Measurements from ENCODE around the gene PSMC6.
"Not testable (repeated sequence)": the region's sequence is repeated elsewhere in the genome, so short reads cannot be mapped to it uniquely, and the experiment has no call there.

Gene PSMC6

DNA sequence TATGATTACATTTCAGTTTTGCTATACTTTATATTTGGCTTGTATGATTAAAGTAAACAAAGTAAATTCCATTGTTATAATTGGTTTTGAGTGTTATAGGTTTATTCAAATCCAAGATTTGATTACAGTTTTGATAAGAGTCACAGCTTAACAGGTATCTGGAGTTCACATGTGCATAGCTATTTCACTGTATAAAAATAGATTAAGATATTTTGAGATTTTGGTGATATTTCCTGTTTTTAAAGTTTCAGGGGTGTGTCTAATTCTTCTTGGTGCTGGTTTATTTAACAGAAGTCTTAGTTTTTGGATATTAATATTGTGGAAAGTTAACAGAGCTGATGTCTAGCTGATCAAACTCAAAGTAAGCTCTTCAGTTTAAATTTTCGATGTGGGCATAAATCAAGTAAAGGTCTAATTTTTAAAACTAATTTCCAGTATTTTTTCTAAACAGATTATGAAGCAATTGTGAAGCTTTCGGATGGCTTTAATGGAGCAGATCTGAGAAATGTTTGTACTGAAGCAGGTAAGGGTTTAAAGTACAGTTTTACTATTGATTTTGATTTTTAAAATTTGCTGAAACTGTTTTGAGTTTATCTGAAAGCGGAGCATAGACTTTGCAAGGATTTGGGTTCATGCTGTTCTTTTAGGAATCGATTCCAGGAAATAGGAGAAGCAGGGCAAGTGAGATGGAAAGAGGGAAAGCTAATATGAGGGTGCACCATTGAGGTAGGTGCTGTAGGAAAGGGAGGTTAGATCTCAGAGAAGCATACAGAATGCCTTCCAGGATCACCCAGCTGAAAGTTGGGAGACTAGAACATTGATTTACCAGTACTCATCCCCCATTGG lies 16.7 kb downstream of the PSMC6 start:
- DNase-seq: no peak

GRCh38 chr14:52724360-52724644 lies 17.3 kb downstream of the PSMC6 start:
- no peak for DNase-seq

DNA sequence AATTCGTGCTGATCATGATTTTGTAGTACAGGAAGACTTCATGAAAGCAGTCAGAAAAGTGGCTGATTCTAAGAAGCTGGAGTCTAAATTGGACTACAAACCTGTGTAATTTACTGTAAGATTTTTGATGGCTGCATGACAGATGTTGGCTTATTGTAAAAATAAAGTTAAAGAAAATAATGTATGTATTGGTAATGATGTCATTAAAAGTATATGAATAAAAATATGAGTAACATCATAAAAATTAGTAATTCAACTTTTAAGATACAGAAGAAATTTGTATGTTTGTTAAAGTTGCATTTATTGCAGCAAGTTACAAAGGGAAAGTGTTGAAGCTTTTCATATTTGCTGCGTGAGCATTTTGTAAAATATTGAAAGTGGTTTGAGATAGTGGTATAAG lies 20.5 kb downstream of the PSMC6 start:
- DNase-seq: not testable (repeated sequence)

GRCh38 chr14:52729035-52729434 lies 22.0 kb downstream of the PSMC6 start:
- not testable (repeated sequence) for DNase-seq

DNA sequence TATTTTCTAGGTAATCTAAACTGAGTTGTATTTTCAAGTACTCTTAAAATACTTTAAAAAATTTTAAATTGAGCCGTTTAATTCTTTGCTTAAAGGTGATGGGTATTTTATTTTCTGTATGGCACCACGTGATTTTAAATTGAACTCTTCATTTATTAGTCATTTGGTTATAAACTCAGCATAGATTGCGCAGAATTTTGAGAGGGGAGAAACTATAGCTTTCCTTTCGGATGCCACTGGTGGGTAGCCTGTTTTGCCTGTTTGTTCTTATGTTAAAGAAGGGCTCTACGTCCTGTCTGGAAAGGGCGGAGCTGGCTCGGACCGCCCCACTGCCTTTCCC lies 22.6 kb downstream of the PSMC6 start:
- no peak for DNase-seq

DNA sequence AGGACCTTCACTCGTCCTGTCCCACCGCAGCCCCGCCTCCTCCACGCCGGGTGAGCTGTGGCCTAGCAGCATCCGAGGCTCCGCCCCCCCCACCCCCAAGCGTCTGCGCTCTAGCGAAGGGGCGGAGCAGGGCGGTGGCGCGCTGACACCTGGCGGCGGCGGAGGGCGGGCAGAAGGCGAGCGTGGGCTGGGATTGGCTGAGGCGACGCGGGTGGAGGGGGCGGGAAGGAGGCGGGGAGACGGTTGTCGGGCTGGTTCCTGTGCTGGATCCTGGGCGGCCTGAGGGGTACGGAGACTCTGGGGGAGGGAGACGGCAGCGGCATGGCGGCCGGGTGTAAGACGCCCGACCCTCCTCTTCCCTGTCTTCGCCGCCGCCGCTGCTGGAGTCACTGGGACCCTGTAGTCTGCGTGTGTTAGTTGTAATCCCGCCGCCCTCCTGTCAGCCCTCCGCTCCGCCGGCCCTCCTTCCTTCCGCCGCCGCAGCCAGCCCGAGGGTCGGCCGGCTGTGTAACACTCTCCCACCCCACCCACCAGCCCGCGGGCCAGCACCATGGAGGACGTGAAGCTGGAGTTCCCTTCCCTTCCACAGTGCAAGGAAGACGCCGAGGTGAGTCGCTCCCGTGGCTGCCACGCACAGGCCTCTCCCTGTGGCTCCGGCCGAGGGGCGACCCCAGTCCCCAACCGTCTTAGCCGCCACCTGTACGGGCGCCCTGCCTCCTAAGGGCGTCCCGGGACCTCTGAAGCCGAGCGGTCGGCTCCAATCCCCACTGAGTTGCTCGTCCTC lies 23.1 kb downstream of the PSMC6 start, which contains the start of gene STYX:
TSS of gene STYX (plus strand) at position 242 of the 784 bp plus-strand sequence. CDS start at position 551, 309 bp downstream.
- DNase-seq: peak; percentile 97

GRCh38 chr14:52730709-52731111 lies 23.7 kb downstream of the PSMC6 start:
- no peak for DNase-seq

DNA sequence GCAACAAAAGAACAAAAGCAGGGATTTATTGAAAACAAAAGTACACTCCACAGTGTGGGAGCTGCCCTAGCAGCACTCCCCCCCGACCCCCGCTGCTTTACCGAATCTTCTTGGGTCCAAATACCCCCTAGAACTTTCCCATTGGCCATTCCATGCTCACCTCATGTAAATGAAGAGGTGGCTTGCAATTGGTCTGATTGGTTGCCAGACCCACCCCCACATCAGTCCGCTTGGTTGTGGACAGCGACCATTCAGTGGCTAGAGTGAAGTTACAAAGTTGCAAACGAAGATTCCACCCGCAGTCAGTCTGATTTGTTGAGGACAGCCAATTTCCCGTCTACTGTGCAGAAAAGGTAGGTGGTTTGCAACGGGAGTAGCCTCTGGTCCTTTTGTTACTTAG lies 26.8 kb downstream of the PSMC6 start:
- no peak for DNase-seq

DNA sequence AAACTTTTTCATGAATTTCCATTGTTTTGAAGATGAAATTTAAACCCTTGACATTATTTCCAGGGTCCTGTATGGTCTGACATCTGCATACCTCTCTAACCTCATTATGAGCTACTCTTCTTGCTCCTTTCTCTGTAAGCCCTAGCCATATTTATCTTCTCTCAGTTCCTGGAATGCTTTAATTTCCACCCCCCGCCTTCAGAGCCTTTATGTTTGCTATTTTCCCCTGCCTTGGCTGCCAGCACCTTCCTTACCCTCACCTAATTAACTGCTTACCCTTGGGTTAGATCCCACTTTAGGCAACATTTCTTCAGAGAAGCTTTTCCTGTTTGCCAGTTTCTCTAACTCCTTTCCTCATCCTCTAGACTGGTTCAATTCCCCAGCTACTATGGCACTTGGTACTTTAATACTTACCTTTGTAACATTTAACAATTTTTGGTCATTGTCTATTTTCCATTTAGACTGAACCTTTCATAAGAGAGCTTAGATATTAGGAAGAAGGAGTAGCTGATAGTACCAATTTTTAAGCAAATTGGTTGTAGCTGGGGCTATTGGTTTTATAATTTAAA lies 29.0 kb downstream of the PSMC6 start:
- DNase-seq: no peak

DNA sequence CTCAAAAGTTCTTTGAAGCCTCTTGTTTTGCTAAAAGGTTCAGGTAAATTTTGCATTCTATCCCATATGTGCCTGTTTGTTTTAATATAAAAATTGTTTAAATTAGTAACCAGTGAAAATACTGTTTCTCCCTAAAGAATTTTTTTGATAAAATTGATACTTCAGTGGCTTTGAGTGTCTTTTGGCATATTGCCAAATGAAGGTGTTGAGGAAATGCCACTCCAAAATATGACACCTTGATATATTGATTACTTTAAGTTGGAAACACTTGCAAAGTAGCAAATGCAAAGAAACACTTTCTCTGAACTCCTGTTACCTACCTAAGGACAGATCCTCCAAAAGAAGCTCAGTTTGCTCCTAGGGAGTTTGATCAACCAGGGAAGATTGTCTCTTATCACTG lies 31.4 kb downstream of the PSMC6 start:
- DNase-seq: no peak

- no peak for DNase-seq
These were observed 33.8 kb downstream of the PSMC6 start for GRCh38 chr14:52740751-52741150.

GRCh38 chr14:52741865-52742264 lies 34.9 kb downstream of the PSMC6 start:
- DNase-seq: no peak

DNA sequence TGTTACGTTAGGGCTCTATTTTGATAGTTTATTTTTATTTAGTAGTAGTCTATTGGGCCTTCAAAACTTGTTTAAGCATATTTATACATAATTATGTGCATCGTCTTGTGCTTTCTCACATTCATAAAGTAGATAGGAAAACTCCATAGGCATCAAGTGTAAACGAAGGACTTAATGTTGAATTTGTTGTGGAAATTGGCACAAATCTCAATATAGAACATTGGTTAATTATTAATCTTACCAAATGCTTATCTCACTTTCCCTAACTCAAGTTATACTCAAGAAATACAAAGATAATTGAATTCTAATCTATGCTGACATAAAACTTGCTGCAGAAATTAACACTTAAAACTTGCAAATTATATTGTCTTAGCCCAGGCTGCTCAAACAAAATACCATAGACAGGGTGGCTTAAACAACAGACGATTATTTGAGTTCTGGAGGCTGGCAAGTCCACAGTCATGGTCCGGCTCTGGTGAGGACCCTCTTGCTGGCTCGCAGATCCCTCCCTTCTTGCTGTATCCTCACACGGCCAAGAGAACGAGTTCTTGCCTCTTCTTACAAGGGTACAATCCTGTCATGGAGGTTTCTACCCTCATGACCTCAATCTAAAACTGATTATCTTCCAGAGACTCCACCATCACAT lies 41.8 kb downstream of the PSMC6 start:
- no peak for DNase-seq

DNA sequence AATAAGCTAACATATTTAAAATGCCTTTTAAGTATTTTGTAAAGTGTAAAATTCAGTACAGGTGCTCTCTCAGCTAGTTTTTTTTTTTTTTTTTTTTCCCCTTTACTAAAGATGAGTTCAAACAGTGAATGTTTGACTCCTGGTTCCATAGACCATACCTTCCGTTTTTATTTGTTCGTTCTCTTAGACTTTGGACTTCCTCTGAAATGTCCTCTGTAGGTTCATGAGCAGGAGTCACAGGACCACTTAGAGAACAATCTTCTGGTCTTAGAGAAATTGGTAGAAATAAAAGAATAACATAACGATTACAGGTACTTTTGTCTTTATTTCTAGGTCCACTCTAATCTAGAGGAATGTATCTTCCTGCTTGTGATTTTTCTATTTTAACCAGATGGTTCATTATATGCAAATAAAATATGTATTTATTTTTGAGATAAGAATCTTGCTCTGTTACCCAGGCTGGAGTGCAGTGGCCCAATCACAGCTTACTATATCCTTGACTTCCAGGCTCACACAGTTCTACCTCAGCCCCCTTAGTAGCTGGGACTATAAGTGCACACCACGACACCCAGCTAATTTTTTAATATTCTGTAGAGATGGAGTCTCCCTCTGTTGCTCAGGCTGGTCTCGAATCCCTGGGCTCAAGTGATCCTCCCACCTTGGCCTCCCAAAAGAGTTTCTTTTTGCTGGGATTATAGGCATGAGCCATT lies 48.8 kb downstream of the PSMC6 start:
- no peak for DNase-seq

- no peak for DNase-seq
These were observed 52.1 kb downstream of the PSMC6 start for GRCh38 chr14:52759145-52759544.

DNA sequence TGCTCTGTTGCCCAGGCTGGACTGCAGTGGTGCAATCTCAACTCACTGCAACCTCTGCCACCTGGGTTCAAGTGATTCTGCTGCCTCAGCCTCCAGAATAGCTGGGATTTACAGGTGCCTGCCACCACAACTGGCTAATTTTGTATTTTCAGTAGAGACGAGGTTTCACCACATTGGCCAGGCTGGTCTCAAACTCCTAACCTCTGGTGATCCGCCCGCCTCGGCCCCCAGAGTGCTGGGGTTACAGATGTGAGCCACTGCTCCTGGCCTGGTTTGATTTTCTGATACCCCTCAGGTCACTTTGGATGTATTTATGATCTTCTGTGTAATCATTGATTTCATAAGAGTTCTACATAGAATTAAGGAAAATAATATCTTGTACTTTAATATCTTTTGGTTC lies 55.9 kb downstream of the PSMC6 start:
- DNase-seq: not testable (repeated sequence)

DNA sequence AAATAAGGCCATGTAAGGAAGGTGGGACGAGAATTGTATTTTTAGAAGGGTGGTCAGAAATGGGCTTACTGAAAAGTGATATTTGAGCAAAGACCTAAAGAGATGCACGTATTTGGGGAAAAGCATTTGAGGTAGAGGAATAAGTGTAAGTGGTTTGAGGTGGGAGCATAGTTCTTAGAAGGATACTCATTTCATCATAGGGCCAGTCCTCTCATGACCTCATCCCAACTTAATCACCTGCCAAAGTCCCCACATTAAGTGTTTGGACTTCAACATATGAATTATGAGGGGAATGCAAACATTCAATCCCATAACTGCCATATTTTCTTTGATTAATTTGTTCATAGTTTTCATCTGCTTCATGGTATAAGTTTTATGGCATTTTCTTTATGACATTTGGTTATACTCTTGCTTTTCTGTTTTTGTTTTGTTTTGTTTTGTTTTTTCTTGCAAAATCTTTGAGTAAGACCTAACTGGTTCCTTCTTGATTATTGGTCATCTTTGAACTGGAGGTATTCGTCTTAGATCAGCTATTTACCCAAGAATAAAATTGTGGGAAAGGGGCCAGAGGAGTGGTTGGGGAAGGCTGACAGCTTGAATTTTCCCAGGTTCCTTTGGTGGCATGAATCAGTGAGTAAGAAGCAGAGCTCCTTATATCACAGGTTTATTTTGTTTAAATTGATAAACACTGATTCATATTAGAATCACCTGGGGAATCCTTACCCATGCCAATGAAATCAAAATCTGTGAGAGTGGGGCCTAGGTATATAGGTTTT lies 60.2 kb downstream of the PSMC6 start:
- no peak for DNase-seq

GRCh38 chr14:52769887-52770286 lies 62.9 kb downstream of the PSMC6 start:
- DNase-seq: no peak

DNA sequence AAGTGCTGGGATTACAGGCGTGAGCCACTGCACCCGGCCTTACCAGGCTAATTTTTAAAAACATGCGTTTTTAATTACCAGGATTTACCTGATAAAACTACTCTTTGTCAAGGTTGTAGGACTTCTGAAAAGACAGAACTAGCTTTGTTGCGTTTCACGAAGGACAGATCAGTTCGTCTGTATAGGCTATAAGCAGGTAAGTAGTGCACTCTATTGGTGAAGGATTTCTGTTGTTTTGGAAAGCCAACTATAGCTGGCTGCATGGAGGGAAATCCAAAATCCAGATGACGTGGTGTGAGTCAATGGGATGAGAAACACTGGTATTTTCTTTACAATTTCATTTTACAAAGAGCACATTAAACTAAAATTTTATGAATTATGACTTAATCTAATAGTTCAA lies 69.8 kb downstream of the PSMC6 start:
- DNase-seq: no peak
